NCI-H2227 treated with DMSO at 0.1 percent for 48 hours (cell line): ENCODE results near the gene GPC6.

Source experiments
- DNase-seq: peaks from one replicate; lab custom pipeline; 2025; lab: John Stamatoyannopoulos, UW

Gene GPC6

DNA sequence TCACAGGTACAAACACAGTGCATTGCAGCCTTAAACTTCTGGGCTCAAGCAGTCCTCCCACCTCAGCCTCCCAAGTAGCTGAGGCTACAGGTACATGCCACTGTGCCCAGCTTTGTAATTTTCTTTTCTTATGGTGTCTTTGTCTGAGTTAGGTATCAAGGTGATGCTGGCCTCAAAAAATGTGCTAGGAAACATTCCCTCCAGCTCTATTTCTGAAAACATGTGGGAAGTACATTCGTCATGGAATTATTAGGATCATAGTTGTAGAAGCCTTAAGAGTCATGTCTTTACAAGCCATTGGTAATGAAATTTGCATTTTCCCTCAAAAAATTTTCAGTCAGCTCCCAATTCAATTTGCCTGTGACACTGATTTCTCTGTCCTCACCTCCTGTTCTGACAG lies 1021.3 kb downstream of the GPC6 start:
- DNase-seq: no peak

DNA sequence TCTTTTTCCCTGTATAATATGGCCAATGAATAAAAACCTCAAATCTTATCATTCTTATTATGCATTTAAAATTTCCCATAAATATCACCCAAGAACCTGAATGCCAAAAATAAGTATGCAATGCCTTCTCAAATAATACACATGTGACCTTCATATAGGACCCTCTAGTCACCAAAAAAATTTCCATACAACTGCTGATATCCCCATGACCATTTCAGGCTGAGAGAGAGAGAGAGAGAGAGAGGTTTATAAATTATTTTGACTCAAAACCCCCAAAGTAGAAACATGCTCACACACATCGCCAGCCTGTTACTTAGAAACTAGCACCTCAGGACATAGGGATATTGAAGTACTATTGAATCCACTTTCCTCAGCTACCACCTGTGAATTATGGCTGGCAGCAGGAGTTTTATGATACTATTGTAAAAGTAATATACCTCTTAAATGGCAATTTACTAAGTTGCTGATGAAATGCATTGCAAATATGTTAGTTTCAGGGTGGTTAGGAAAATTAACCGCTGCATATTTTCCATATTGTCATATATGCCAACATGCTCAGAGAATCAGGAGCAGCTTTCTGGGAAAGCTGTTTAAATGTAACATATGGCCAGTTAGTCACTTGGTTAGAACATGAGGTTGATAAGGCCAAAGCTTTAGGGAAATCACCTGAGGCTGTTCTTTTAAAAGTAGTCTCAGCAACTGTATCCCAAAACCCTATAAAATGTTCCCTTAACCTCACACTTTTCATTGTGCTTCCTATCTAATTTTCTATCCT lies 1022.0 kb downstream of the GPC6 start:
- no peak for DNase-seq

DNA sequence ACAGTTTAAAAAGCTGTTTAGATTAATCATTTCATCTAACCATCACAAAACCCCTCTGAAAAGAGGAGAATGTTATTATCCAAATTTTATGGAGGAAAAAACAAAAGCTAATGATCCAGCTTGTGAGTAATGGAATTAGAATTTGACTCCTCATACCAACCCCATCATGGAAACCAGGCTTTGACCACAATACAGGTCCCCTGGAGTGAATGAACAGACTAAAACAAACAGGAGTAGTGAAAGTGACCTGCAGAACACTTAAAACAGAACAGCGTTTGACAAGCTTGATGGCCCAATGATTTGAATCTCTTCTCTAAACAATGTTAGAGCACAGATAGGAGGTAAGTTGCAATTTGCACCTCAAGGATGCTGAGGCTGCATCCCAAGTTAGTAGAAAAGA lies 1022.9 kb downstream of the GPC6 start:
- no peak for DNase-seq

DNA sequence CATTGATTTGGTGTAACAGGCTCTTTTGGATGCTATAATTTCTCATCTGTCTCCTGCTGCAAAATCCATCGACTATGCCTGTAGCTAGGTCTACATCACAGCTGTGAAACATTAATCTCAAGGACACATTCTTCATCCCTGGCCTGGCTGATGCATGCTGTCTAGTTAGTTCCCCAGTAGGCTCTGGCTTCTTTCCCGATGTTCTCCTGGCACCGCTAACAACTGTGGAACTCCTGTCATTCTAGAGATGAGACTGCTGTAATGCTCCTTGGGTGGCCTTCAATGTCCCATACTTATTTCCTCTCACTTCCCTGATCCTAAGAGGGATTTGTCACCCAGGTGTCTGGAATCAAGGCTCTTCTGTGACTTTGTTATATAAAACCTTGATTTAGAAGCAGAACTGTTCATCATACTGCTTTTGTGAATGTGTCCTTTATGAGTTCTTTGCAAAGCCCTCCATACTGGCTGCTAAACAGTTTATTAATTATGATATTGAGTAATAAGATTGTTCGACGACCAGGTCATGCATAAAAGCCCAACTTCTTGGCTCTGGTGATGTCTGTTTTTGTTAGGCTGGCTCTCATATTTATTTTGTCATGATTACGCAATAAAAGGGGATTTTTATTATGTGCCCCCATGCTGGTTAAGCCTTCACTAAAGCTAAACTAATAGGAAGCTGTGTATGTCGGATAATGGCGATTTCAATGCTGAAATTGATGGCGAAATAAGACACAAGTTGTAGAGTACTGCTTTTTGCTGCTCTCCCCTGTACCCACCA lies 1025.4 kb downstream of the GPC6 start:
- no peak for DNase-seq

DNA sequence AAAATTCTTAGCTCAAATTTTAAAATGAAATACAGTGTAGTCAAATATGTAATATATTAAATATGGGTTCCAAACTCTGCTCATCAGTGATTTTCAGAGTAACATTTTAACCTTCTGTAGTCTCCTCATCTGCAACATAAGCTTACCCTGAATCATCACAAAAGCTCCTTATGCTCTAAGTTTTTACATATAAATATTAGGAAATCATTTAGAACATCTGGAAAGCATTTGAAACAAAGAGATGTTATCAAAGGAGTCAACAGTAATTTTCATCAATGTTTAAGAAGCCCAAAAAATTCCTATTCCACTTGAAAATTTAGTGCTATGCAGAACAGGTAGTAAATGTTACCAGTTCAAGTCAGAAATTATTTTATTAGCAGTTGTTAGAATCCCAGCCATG lies 1028.1 kb downstream of the GPC6 start:
- DNase-seq: no peak

DNA sequence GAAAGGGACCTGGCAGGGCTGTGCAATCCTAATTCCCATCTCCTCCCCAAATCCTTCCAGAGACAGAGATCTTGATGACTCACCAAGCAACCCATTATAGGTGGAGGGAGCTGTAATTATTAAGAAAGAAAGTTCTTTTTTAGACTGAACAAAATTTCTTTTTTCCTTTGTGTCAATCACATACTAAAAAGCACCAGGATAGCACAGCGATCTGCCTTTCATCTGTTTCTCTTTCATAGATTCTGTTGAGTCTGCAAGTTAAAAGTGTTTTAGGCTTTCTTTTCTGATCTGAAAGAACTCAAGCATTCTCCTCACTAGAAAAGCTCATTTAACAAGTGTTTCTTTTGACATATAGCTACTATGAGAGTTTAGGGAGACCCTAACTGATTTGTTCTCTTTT lies 1030.1 kb downstream of the GPC6 start:
- no peak for DNase-seq

DNA sequence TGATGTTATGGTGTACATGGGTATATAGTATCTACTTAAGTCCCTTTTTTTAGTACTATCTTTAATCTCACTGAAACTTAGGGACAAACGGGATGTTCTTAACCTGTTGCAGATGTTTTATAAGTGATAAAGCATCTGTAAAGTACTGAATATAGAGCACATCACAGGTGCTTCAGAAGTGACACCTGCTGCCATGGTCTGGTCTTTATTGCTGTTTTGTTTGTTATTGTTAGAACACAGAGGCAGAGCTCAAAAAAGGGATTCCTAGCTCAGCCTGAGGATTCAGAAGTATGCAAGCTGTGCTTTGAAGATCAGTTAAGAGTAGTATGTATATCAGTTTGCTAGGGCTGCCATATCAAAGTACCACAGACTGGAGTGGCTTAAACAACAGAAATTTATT lies 1033.4 kb downstream of the GPC6 start:
- no peak for DNase-seq

DNA sequence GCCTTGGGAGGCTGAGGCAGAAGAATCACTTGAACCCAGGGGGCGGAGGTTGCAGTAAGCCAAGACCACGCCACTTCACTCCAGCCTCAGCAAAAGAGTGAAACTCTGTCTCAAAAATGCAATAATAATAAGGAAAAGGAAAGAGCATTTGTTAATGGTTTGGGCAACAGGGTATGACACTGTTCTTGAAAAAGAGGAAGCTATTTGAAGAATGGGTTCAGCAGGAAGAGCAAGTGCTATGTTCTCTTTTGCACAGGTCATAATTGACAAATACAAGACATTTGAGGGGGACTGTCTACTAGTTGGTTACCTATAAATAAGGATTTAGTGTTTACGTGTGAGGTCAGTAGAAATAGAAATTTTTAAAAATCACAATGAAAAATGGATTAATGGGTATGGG lies 1034.6 kb downstream of the GPC6 start:
- DNase-seq: no peak

DNA sequence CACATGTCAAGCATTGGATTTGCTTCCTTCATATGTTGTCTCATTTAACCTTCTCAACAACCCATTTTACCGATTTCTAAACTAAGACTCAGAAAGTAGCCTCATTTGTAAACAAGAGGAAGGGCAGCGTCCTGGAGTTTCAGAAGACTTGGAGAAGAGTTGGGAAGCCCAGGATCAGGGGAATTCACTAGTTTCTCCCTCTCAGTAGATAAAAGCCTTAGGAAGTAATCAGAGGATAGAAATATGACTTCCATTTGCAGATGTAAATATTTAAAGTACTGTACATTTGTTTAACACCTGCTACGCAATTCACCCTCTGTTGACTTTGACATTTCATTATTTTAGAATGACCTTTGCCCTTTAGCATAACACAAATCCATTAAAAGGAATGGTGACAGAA lies 1036.4 kb downstream of the GPC6 start:
- no peak for DNase-seq

DNA sequence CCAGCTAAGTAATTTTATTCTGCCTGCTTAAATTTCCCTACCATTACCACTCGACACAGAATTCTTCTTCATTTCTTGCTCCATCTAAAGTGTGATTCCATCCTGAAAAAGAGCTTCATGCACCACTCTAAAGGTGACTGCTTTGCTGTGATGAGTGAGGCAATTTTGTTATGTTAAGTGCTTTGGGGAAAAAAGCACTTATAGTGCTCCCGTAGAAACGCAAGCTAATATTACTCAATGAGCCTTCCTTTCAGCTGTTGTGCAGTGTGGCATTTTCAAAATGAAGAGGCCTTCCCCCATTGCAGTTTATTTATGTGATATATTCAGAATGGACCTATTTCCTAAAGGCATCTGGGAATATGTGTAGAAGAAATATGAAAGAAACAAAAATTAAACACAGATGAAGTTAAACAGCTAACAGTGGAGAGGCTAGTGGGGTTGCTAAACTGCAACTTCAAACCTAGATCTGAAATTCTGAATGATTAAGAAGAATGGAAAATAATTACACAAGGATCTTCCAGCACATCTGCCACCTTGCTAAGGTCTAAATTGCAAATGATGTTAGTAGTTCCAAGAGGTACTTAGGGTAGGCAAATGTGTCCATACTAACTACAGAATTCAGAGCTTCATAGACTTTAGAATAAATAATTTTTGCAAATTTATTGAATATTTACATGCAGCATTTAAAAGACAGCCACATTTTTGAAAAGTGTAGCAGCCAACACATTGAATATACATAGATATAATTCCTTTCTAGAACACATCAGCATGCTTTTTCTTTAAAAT lies 1041.2 kb downstream of the GPC6 start:
- peak; percentile 52 for DNase-seq

DNA sequence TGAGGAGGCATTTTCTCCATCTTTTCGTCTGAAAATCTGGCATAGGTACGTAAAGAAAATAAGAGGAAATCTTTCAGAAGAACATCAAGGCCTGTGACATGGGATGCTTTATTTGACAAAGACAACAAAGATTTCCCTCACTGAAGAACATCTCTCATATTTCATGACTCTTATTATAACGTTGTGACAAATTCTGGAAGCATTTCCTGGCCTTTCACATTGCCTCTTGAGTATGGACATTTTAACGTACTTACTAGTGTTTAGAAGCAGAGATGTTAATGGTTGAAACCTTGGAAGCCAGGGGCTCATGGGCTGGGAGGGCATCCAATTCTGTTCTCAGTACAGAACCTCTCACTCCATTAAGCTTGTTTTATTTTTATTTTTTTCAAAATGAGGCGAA lies 1042.1 kb downstream of the GPC6 start:
- DNase-seq: no peak

DNA sequence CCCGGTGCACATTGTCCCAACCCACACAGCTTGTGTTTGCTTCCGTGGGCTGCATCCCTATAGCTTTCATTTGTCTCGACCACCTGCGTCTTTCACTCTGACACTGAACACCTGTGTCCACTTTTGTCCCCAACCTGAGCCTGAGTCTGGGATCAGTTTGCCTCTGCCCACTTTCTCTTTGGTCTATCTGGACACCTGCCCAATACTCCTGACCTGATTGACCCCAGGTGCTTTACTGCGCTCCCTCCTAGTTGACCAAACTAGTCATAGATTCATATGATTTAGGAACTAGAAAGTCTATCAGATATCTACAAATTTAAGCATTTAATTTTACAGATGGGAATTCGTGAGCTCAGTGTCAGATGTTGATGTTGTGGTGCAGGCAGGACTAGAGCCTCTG lies 1043.0 kb downstream of the GPC6 start:
- no peak for DNase-seq

DNA sequence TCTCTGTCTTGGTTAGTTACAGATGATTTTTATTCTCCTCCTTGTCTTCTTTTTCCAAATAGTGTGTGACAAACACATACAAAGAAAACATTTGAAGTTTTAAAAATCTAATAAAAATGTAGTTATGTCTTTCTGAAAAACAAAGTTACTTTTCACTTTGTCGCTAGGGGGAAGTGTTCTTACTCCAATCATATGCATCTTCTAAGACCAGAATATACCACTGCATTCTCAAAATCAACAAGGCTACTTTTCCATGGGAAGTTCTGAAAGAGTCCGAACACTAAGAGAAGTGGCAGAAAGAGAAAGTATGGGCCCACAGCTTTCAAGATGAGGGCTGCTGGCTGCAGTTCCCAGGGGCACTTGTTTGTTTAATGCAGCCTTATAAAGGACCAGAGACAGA lies 1043.9 kb downstream of the GPC6 start:
- no peak for DNase-seq

DNA sequence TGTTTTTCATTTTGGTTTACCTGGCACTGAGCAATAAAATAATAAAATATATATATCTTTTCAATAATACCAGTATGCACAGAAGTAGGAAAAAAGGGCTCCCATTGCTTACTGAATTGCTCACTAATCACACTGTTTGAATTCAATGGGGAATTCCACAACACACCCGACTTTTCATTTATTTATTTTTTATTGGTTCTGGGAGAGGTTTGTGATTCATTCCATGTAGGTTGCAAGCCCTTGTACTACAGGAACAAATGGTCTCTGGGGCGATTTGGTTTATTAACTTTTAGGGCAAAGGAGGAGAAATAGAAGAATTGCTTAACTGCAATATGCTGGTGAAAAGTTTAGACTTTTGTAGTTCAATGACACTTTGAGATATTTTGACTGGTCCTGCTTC lies 1045.4 kb downstream of the GPC6 start:
- DNase-seq: no peak

DNA sequence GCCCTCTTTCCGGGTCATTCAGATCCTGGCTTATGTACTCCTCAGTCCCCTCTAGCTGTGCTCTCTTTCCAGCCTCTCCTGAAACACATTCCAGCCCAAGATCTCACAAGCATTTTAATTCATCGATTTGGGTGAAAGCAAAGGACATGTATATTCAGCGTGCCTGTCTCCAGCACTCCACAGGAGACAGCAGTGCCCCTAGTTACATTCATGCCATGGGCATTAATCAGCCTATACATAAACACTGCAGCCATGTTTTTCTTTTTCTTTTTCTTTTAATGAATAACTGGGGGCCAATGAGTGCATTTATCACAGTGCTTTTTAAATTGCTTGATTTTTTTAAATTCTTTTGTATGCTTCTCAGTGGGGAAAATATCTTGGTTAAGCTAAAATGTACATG lies 1053.7 kb downstream of the GPC6 start:
- DNase-seq: no peak

DNA sequence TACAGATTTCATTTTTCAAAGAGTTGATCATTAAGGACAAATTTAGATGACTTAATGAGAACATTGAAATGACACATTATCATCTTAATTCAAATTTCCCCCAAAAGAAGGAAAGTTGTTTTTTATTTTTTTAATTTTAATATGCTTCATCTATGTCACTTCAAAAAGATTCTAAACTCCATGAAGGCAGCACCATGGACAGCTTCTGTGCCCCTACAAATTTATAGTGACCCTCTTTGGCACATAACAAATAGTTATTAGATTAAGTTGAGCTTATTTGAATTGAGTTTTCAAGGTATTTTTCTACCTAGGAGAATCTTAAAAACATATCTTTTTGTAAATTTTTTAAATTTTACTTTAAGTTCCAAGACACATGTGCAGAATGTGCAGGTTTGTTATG lies 1054.2 kb downstream of the GPC6 start:
- DNase-seq: no peak

DNA sequence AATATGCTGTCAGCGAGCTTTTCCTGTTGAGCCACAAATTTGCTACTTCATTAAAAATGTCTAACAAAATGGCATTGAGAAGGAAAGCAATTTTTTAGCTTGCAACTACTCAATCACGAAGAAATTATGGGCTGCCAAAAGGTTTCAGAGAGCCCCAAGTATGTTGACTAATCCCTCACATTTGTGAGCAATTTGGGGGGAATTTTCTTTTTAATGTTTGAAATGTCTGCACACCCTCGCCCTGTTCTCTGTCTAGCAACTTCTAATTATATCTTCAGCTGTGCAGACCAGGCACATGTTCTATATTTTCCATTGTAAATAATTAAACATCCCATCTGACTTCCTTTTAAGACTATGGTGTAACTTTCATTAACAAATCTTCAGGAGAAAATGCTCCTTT lies 1060.0 kb downstream of the GPC6 start:
- DNase-seq: no peak

DNA sequence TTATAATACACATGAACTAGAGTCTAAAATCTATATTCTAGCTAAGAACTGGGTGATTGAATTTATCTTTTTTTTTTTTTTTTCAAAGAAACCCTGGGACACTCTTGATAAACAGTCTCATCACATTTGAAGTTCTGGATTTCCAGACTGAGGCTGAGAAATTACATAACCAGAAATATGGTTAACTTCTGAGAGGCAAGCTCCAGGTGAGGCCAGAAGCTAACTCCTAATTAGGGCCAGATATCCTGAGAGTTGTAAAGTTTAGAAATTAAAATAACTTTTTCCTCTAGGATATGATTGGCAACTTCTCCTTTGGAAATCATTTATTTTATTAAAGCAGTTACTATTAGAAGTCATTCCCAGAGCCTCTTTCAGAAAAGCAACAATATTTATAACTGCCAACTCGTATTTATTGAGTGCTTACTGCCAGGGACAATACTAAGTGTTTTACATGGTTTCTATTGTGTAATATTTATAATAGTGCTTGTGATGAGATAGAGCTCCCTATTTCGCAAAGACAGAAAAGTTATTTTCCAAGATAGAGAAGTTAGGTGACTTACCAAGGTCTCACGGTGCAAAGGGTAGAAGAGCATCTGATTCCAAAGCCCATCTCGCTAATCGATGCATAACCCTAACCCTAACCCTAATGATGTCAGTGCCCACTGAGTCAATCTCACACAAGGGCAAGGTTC lies 1065.2 kb downstream of the GPC6 start:
- no peak for DNase-seq

DNA sequence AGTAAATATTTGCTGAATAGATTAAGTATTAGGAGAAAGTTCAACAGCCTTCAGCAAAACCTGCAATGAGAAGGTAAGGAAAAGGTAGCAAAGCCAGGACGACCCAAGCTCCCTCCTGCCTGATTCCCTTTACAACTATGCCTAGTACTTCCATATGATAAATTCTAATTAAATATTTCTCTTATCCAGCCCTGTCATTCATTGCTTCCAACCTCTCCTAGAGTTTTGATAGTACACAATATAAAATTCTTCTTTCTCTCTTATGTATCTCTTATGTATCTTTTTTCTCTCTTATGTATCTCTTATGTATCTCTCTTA lies 1065.7 kb downstream of the GPC6 start:
- no peak for DNase-seq

DNA sequence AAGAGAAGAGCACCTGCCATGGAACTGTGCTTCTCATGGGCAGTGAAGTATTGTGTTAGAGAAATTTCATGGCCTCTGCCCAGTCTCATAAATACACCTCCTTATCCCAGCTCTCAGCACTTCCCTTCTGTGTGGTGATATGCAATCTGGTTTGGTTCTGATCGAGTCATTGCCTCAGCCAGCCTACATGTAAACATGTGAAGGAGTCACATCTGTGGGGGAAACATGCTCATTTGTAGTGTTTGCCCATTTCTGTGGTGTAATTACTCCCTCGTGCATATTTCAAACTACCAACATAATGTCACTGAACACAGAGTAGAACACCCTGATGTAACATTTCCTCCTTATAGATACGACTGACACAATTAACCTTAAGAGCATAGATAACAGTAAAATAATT lies 1069.9 kb downstream of the GPC6 start:
- no peak for DNase-seq

DNA sequence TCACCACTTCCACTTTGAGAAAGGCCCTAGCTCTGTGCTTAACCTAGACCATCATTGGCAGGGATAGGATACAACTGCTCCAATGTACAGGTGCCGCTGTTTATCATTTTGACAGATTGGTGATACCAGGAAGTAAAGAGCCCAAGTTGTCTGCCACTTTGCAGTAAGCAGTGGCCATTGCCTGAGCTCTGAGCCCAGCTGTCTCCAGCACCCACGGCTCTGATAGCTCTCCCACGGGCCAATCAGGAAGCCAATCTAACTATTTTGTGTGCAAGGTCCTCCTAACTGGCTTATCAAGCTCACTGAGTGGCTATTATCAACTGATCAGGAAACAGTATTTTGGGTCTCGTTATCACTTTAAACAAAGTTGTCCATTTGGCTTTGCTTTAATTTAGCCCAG lies 1071.7 kb downstream of the GPC6 start:
- no peak for DNase-seq

DNA sequence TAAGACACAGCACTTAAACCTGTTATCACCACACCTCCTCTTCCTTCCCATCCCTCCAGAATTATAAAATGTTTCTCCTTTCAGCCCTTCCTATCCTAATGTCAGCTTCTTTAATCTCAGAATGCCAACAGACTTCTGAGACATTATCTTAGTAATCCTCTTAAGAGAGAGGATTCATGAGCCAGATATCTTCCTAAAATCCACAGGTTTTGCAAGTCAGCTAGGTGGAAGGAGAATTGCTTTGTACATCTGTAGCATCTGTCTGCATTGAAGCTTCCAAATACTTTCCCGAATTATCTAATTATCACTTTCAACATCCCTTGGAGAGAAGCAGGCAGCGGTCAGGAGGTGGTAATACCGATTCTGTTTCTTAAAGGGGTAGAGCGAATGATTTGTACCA lies 1073.8 kb downstream of the GPC6 start:
- DNase-seq: peak; percentile 6

DNA sequence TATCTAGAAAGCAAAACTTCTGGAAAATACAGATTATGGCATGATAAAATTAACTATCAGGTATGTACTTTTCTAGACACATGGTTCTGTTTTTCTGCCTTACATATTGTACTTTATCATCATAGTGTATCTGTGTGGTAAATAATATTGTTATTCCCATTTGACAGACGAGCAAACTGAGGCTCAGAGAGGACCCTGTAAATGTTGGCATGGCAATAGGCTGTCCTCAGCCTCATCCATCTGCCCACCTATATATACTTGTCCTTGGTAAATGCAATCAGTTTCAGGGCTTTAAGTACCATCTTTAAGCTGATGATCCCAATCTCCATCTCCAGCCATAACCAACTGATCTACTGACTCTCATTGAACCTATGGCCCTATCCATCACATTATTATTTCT lies 1074.9 kb downstream of the GPC6 start:
- DNase-seq: no peak
